Muscle of leg (tissue), 11 donors: ENCODE data around the gene ALDH16A1. TPM values are rescaled to one million over a fixed set of nuclear protein-coding genes. Genes with fewer than 3 reads are reported as not detected.

Source experiments
- DNase-seq: peaks from one replicate; pipeline ENCODE4 v3.0.0; 2013
- H3K27ac ChIP-seq: one replicate; pipeline ENCODE4 v1.5.1; 2013; ENCODE audit warnings: mild to moderate bottlenecking, low read length, control low read depth
- H3K27me3 ChIP-seq: one replicate; pipeline ENCODE4 v1.6.1; 2013; ENCODE audit warnings: low read length; ENCODE audit not compliant: control insufficient read depth, insufficient read depth
- H3K36me3 ChIP-seq: one replicate; pipeline ENCODE4 v1.6.1; 2013; ENCODE audit warnings: low read length; ENCODE audit not compliant: control insufficient read depth, insufficient read depth
- H3K4me1 ChIP-seq: one replicate; pipeline ENCODE4 v1.6.1; 2013; ENCODE audit warnings: low read length; ENCODE audit not compliant: control insufficient read depth, insufficient read depth
- H3K4me3 ChIP-seq: one replicate; pipeline ENCODE4 v1.5.1; 2013; ENCODE audit warnings: low read length, control low read depth
- H3K9me3 ChIP-seq: replicated peaks from 2 replicates; pipeline ENCODE4 v1.6.1; 2013; ENCODE audit warnings: low read depth, low read length; ENCODE audit not compliant: control insufficient read depth
- WGBS: methylation state at CpG from one replicate; pipeline ENCODE4 v1.1.5; 2013; ENCODE audit warnings: missing lambda C conversion rate; ENCODE audit not compliant: insufficient coverage; 5-methylcytosine and 5-hydroxymethylcytosine counted together
- polyA plus RNA-seq, 8 donors: library from polyadenylated mRNA; unstranded; fragments of 120-200 nt; gene quantifications; one replicate each; pipeline versions ENCODE4 v1.2.1 to v1.2.3, GENCODE V29; 2013; ENCODE audit warnings: inconsistent platforms in 1 of 8, low replicate concordance in 1 of 8; ENCODE audit not compliant: insufficient read length in 8 of 8, insufficient read depth in 1 of 8
- total RNA-seq: library from RNA; stranded (reverse); fragments of 120-200 nt; gene quantifications from one replicate; pipeline ENCODE4 v1.2.4, GENCODE V29; 2013

Gene ALDH16A1
- total and polyA plus RNA-seq, 9 donors = 11.3 to 18.8 (median 14.2) TPM

- H3K9me3 ChIP-seq = no peaks in the 10 kb centered on the region
- 3% methylated on average over 29 of the region's 33 CpGs for WGBS
- H3K27me3 ChIP-seq = peaks cover 2% of the 10 kb centered on the region
- H3K27ac ChIP-seq = peak within 1 kb of the TSS; percentile 71
- H3K36me3 ChIP-seq = peaks cover 4% of the 10 kb centered on the region
- H3K4me1 ChIP-seq = peaks cover 37% of the 10 kb centered on the region
- peak within 1 kb of the TSS; percentile 63 for H3K4me3 ChIP-seq
- DNase-seq = peak; percentile 89
Observed at GRCh38 chr19:49473868-49474541, 21.0 kb downstream of the ALDH16A1 start, which contains the start of gene FLT3LG. Gene FLT3LG (plus strand): TSS chr19:49474215. CDS start chr19:49474640, 425 bp downstream.

- Histone ChIP-seq H3K4me1 (peaks cover 32% of the 10 kb centered on the region), H3K4me3 (peak overlapping the region; percentile 63), H3K36me3 (peaks cover 4% of the 10 kb centered on the region), H3K9me3 (no peaks in the 10 kb centered on the region), H3K27me3 (peaks cover 2% of the 10 kb centered on the region), H3K27ac (peak overlapping the region; percentile 71)
- no peak for DNase-seq
- 14% methylated on average over 11 of the region's 11 CpGs for WGBS
Observed at GRCh38 chr19:49474542-49474924, 21.5 kb downstream of the ALDH16A1 start.

- Histone ChIP-seq H3K4me1 (peaks cover 27% of the 10 kb centered on the region), H3K36me3 (no peaks in the 10 kb centered on the region), H3K9me3 (no peaks in the 10 kb centered on the region), H3K4me3 (no peak overlapping the region), H3K27me3 (peaks cover 2% of the 10 kb centered on the region), H3K27ac (peak overlapping the region; percentile 62)
- 41% methylated on average over 9 of the region's 15 CpGs for WGBS
- DNase-seq = peak; percentile 58
Observed at GRCh38 chr19:49475191-49475917, 22.3 kb downstream of the ALDH16A1 start.

GRCh38 chr19:49475995-49476880 lies 23.2 kb downstream of the ALDH16A1 start:
- Histone ChIP-seq H3K4me3 (no peak overlapping the region), H3K9me3 (no peaks in the 10 kb centered on the region), H3K4me1 (peaks cover 27% of the 10 kb centered on the region), H3K27ac (no peak overlapping the region), H3K36me3 (no peaks in the 10 kb centered on the region), H3K27me3 (peaks cover 2% of the 10 kb centered on the region)
- DNase-seq = peak; percentile 64
- WGBS = 24% methylated on average over 9 of the region's 27 CpGs

GRCh38 chr19:49479975-49480628 lies 27.1 kb downstream of the ALDH16A1 start:
- no peaks in the 10 kb centered on the region for H3K27me3 ChIP-seq
- no peaks in the 10 kb centered on the region for H3K36me3 ChIP-seq
- no peak overlapping the region for H3K27ac ChIP-seq
- H3K4me1 ChIP-seq = peaks cover 13% of the 10 kb centered on the region
- 87% methylated on average over 8 of the region's 14 CpGs for WGBS
- H3K9me3 ChIP-seq = no peaks in the 10 kb centered on the region
- H3K4me3 ChIP-seq = no peak overlapping the region
- DNase-seq = no peak

GRCh38 chr19:49481020-49481683 lies 28.1 kb downstream of the ALDH16A1 start:
- DNase-seq = no peak
- no peaks in the 10 kb centered on the region for H3K9me3 ChIP-seq
- H3K27me3 ChIP-seq = no peaks in the 10 kb centered on the region
- WGBS = 73% methylated on average over 4 of the region's 7 CpGs
- H3K4me3 ChIP-seq = no peak overlapping the region
- no peaks in the 10 kb centered on the region for H3K36me3 ChIP-seq
- H3K4me1 ChIP-seq = peaks cover 10% of the 10 kb centered on the region
- H3K27ac ChIP-seq = no peak overlapping the region

- no peaks in the 10 kb centered on the region for H3K9me3 ChIP-seq
- DNase-seq = peak; percentile 25
- H3K4me1 ChIP-seq = peaks cover 31% of the 10 kb centered on the region
- no peak overlapping the region for H3K27ac ChIP-seq
- H3K27me3 ChIP-seq = no peaks in the 10 kb centered on the region
- H3K36me3 ChIP-seq = peaks cover 28% of the 10 kb centered on the region
- no peak overlapping the region for H3K4me3 ChIP-seq
- WGBS = 87% methylated on average over 7 of the region's 7 CpGs
Observed at GRCh38 chr19:49486232-49486631, 33.2 kb downstream of the ALDH16A1 start.

GRCh38 chr19:49486710-49487276 lies 33.8 kb downstream of the ALDH16A1 start:
- 52% methylated on average over 16 of the region's 23 CpGs for WGBS
- peaks cover 34% of the 10 kb centered on the region for H3K36me3 ChIP-seq
- no peak overlapping the region for H3K4me3 ChIP-seq

More at GRCh38 chr19:49486710-49487276, 33.8 kb downstream of the ALDH16A1 start:
- peak overlapping the region; percentile 86 for H3K27ac ChIP-seq
- DNase-seq = no peak
- no peaks in the 10 kb centered on the region for H3K27me3 ChIP-seq
- no peaks in the 10 kb centered on the region for H3K9me3 ChIP-seq
- H3K4me1 ChIP-seq = peaks cover 31% of the 10 kb centered on the region
